Keratinocyte (primary cell): ENCODE results near the gene SIGMAR1. TPM values are rescaled to one million over a fixed set of nuclear protein-coding genes. Genes with fewer than 3 reads are reported as not detected.

ENCODE experiments used
- DNase-seq: peaks from one replicate; pipeline ENCODE4 v3.0.0-alpha.2; 2011; ENCODE audit warnings: low read depth, missing footprints, low spot score
- FAIRE-seq: peaks from 2 replicates; lab custom pipeline; 2011; peaks lifted over from hg19 to GRCh38; lab: Jason Lieb, UNC
- H2AFZ ChIP-seq: 2 replicates; pipeline ENCODE4 v1.6.0; 2012; ENCODE audit warnings: low read length, control low read depth, inconsistent platforms; ENCODE audit not compliant: control insufficient read depth
- H3K27ac ChIP-seq: 2 replicates; pipeline ENCODE4 v1.5.1; 2011; ENCODE audit warnings: low read length; ENCODE audit not compliant: control insufficient read depth, insufficient read depth
- H3K27me3 ChIP-seq: 3 replicates; pipeline ENCODE4 v1.6.0; 2011; ENCODE audit warnings: low read length; ENCODE audit not compliant: control insufficient read depth, insufficient read depth; ENCODE audit errors: extremely low read depth
- H3K36me3 ChIP-seq, 2 experiments: 2 replicates in 1 of 2; 3 replicates in 1 of 2; pipeline ENCODE4 v1.5.1; 2011; ENCODE audit warnings: low read length in 2 of 2, mild to moderate bottlenecking in 1 of 2; ENCODE audit not compliant: control insufficient read depth in 2 of 2, insufficient read depth in 2 of 2; ENCODE audit errors: extremely low read depth in 1 of 2
- H3K4me1 ChIP-seq: 3 replicates; pipeline ENCODE4 v1.5.1; 2011; ENCODE audit warnings: low read length; ENCODE audit not compliant: control insufficient read depth, insufficient read depth; ENCODE audit errors: extremely low read depth
- H3K4me2 ChIP-seq: 3 replicates; pipeline ENCODE4 v1.6.0; 2011; ENCODE audit warnings: low read depth, low read length; ENCODE audit not compliant: control insufficient read depth, insufficient read depth; ENCODE audit errors: extremely low read depth
- H3K4me3 ChIP-seq, 3 experiments: fragments of 200-600 bp in 1 of 3; sonication (generic) in 1 of 3; 2 replicates in 2 of 3; 3 replicates in 1 of 3; pipeline ENCODE4 v1.5.1; 2011 to 2016; ENCODE audit warnings: low read length in 3 of 3, mild to moderate bottlenecking in 3 of 3, control low read depth in 2 of 3, inconsistent platforms in 1 of 3, low read depth in 1 of 3, mixed read lengths in 1 of 3, mixed run types in 1 of 3, moderate library complexity in 1 of 3; ENCODE audit not compliant: control insufficient read depth in 2 of 3, insufficient read depth in 2 of 3; ENCODE audit errors: extremely low read depth in 1 of 3
- H3K79me2 ChIP-seq: 2 replicates; pipeline ENCODE4 v1.6.0; 2012; ENCODE audit warnings: low read length; ENCODE audit not compliant: control insufficient read depth, insufficient read depth
- H3K9ac ChIP-seq: 3 replicates; pipeline ENCODE4 v1.6.0; 2011; ENCODE audit warnings: low read length; ENCODE audit not compliant: control insufficient read depth, insufficient read depth; ENCODE audit errors: extremely low read depth
- H3K9me1 ChIP-seq: 3 replicates; pipeline ENCODE4 v1.6.0; 2011; ENCODE audit warnings: low read length; ENCODE audit not compliant: control insufficient read depth, insufficient read depth; ENCODE audit errors: extremely low read depth
- H3K9me3 ChIP-seq: 2 replicates; pipeline ENCODE4 v1.5.1; 2012; ENCODE audit warnings: low read depth, low read length; ENCODE audit not compliant: control insufficient read depth
- H4K20me1 ChIP-seq: 3 replicates; pipeline ENCODE4 v1.6.0; 2011; ENCODE audit warnings: low read length; ENCODE audit not compliant: control insufficient read depth, insufficient read depth; ENCODE audit errors: extremely low read depth
- CTCF ChIP-seq, 3 experiments: IDR thresholded peaks in 1 of 3; conservative IDR thresholded peaks in 1 of 3; optimal IDR thresholded peaks in 1 of 3; 2 replicates in 2 of 3; 3 replicates in 1 of 3; pipeline versions ENCODE3 to v1.5.1; 2011; ENCODE audit warnings: low read length in 3 of 3, mild to moderate bottlenecking in 3 of 3, moderate library complexity in 2 of 3, control low read depth in 1 of 3, inconsistent platforms in 1 of 3; ENCODE audit not compliant: insufficient read depth in 2 of 3; ENCODE audit errors: extremely low read depth in 1 of 3
- EZH2 ChIP-seq: IDR thresholded peaks from one replicate; pipeline ENCODE4 v1.6.1; 2012; ENCODE audit warnings: inconsistent platforms, mild to moderate bottlenecking, low read length, moderate library complexity
- dilution Hi-C: fragments of 300-500 bp; cut with MboI; formaldehyde crosslinking; loops from one replicate; pipeline ENCODE4 v1.7.0; 2020; ENCODE audit warnings: low sequenced_read_pairs; ENCODE audit not compliant: extremely low pct_ligation_motif_present
- polyA plus RNA-seq, 5 experiments: library from polyadenylated mRNA; depleted of rRNA in 3 of 5; stranded (reverse) in 3 of 5; stranded (forward) in 1 of 5; unstranded in 1 of 5; fragments of >200 nt; gene quantifications; 1 replicate in 1 of 5; 2 replicates in 3 of 5; 3 replicates in 1 of 5; pipeline versions ENCODE4 v1.2.1 to v1.2.3, GENCODE V29; 2011 to 2012; ENCODE audit warnings: missing spikeins in 2 of 5, low read depth in 1 of 5, low replicate concordance in 1 of 5
- small RNA-seq, 3 experiments: library from RNA; depleted of rRNA; stranded (forward); fragments of <200 nt; gene quantifications; one replicate each; pipeline ENCODE3, GENCODE V24; 2012; ENCODE audit warnings: low read depth in 3 of 3, low replicate concordance in 1 of 3; ENCODE audit not compliant: insufficient read length in 3 of 3

SIGMAR1 gene
- polyA plus RNA-seq, 1 donor (not counting 4 experiments of a cell fraction or from before 2014, with no cell fraction given): 74.9 TPM

DNA sequence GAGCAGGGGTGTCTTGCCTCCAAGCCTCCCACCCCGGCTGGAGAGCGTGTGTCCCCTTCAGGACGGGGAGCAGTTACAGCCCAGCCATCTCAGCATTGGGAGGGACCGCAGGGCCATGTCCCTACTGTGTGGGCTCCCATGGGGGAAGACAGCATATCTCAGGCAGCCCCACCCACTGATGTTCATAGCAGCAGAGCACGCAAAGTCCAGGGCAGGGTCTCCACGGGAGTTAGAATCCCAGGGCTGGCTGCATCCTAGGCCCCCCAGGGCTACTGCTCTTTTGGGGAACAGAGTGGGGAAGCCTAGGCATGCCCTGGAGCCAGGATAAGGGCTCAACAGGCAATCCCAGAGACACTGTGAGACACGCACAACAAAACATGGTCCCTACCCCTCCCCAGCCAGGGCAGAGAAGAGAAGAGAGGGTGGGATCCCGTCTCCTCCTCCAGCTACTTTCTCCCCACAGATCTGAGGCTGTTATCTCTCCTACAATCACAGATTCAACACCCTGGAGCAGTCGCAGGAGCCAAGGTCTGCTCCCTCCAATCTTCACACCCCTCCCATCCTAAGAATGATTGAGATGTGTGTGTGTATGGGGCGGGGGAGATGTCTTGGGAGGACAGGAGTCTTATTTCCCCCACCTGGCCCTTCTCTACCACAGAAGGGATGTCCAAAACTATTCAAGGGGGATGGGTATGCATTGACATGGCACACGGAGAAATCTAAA, 51.5 kb downstream of the SIGMAR1 start:
- no peak for FAIRE-seq
- no peaks in the 10 kb centered on the region for H3K79me2 ChIP-seq

GRCh38 chr9:34584970-34585369, 52.6 kb downstream of the SIGMAR1 start:
- FAIRE-seq: no peak
- H3K79me2 ChIP-seq: no peaks in the 10 kb centered on the region
- peaks cover 83% of the 10 kb centered on the region for H3K27me3 ChIP-seq

More for the DNA sequence above, 51.5 kb downstream of the SIGMAR1 start:
- H3K27ac ChIP-seq: no peak overlapping the region
- no peak for DNase-seq
- H3K4me1 ChIP-seq: no peaks in the 10 kb centered on the region
- H3K4me2 ChIP-seq: no peak overlapping the region
- H3K4me3 ChIP-seq: no peak overlapping the region
- TF ChIP-seq EZH2 (no peak), CTCF (optimal IDR thresholded peaks at IDR 0.05 in 1 of 3, IDR thresholded peaks at IDR 0.05 in 1 of 3, conservative IDR thresholded peaks at IDR 0.05 in 1 of 3; ENCODE audit: extremely low read depth in 1 of 3, insufficient read depth in 2 of 3, low read length in 3 of 3) (no peak)
- peaks cover 83% of the 10 kb centered on the region for H3K27me3 ChIP-seq
- no peak overlapping the region for H3K9ac ChIP-seq
- H3K36me3 ChIP-seq: no peaks in the 10 kb centered on the region
- H3K9me1 ChIP-seq: no peaks in the 10 kb centered on the region
- no peak overlapping the region for H2AFZ ChIP-seq
- dilution Hi-C loops: no loop called here
- H4K20me1 ChIP-seq: no peaks in the 10 kb centered on the region
- H3K9me3 ChIP-seq: peaks cover 3% of the 10 kb centered on the region

More at GRCh38 chr9:34584970-34585369, 52.6 kb downstream of the SIGMAR1 start:
- no peak for DNase-seq
- peaks cover 3% of the 10 kb centered on the region for H3K9me3 ChIP-seq
- no peak overlapping the region for H2AFZ ChIP-seq
- TF ChIP-seq EZH2 (no peak), CTCF (optimal IDR thresholded peaks at IDR 0.05 in 1 of 3, IDR thresholded peaks at IDR 0.05 in 1 of 3, conservative IDR thresholded peaks at IDR 0.05 in 1 of 3; ENCODE audit: extremely low read depth in 1 of 3, insufficient read depth in 2 of 3, low read length in 3 of 3) (no peak)
- H3K27ac ChIP-seq: no peak overlapping the region
- no peak overlapping the region for H3K4me2 ChIP-seq
- no peaks in the 10 kb centered on the region for H3K4me1 ChIP-seq
- no peak overlapping the region for H3K4me3 ChIP-seq
- no peaks in the 10 kb centered on the region for H4K20me1 ChIP-seq
- H3K9ac ChIP-seq: no peak overlapping the region
- H3K36me3 ChIP-seq: no peaks in the 10 kb centered on the region
- dilution Hi-C loops: no loop called here
- H3K9me1 ChIP-seq: no peaks in the 10 kb centered on the region

Small RNA genes lying within 50 kb of the gene (small RNA-seq; reads per million reads assigned to genes)
- gene CCL27: 0 reads per million in 3 experiments

Other genes with a start within 250 kb of the SIGMAR1 start
- gene FAM219A, start 179.2 kb downstream of the SIGMAR1 start, polyA plus RNA-seq: 8.9 to 10.6 TPM (median 9.2 TPM) in 3 replicates
- gene DNAI1, start 179.0 kb downstream of the SIGMAR1 start, polyA plus RNA-seq: 0.08 TPM in 1 of 3 replicates, not detected in the others
- 0.06 TPM in 1 of 3 replicates, not detected in the others for gene ENHO, start 114.8 kb downstream of the SIGMAR1 start, polyA plus RNA-seq
- 0.42 to 1.5 TPM (median 0.66 TPM) in 3 replicates for gene CNTFR, start 48.1 kb downstream of the SIGMAR1 start, polyA plus RNA-seq
- gene RPP25L, start 25.7 kb downstream of the SIGMAR1 start, polyA plus RNA-seq: 21.9 to 37.0 TPM (median 23.4 TPM) in 3 replicates
- gene DCTN3, start 17.3 kb downstream of the SIGMAR1 start, polyA plus RNA-seq: 71.0 to 129 TPM (median 106 TPM) in 3 replicates
- gene ARID3C, start 8.7 kb downstream of the SIGMAR1 start, polyA plus RNA-seq: 0.03 to 0.05 TPM in 2 of 3 replicates, not detected in the other
- gene GALT, start 8.9 kb upstream of the SIGMAR1 start, polyA plus RNA-seq: 30.8 to 52.7 TPM (median 41.8 TPM) in 3 replicates
- 1.7 to 7.6 TPM (median 3.1 TPM) in 3 replicates for gene IL11RA, start 14.4 kb upstream of the SIGMAR1 start, polyA plus RNA-seq
- gene CCL27, start 24.9 kb upstream of the SIGMAR1 start, polyA plus RNA-seq: 0.46 to 1.1 TPM (median 1.1 TPM) in 3 replicates
- gene CCL19, start 53.5 kb upstream of the SIGMAR1 start, polyA plus RNA-seq: not detected in 3 replicates
- not detected in 3 replicates for gene CCL21, start 72.3 kb upstream of the SIGMAR1 start, polyA plus RNA-seq